GM12864 (cell line): ENCODE results near the gene ARID1B.
A peak's percentile ranks its signal among the peaks of the same experiment; 100 is the strongest.

Experiments
- DNase-seq: peaks from one replicate; pipeline ENCODE4 v3.0.0-alpha.2; 2011; ENCODE audit warnings: low read depth
- H3K4me3 ChIP-seq: 2 replicates; pipeline ENCODE4 v1.5.1; 2011; ENCODE audit warnings: mild to moderate bottlenecking, low read depth, low read length, control low read depth
- TF ChIP-seq, protein P1 (sequence below): IDR thresholded peaks from 2 replicates; pipeline ENCODE4 v1.5.1; 2011; ENCODE audit warnings: low read depth, mild to moderate bottlenecking, moderate library complexity, low read length, control low read depth, inconsistent platforms; ENCODE audit errors: missing control alignments

The ARID1B gene

DNA sequence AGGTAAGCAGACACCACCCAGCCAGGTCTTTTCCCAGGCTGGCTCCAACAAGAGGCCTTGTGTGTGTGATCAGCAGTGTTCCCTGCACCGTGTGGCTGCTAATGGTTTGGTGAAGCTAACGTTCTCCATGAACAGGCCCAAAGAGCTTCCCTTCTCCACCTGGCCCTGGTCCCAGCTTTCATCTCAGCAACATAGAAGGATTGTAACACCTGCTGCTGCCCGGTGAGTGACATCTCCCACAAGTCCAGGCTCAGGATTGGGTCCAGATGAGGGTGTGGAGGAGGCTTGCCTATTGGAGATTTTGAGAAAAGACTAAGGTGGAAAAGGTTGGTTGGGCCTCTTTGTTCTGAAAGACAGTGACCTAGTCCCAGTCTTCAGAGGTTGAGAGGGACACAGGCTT, 456.5 kb downstream of the ARID1B start:
- no peak for DNase-seq
- no peak overlapping the region for H3K4me3 ChIP-seq
- TF ChIP-seq, protein P1, sequence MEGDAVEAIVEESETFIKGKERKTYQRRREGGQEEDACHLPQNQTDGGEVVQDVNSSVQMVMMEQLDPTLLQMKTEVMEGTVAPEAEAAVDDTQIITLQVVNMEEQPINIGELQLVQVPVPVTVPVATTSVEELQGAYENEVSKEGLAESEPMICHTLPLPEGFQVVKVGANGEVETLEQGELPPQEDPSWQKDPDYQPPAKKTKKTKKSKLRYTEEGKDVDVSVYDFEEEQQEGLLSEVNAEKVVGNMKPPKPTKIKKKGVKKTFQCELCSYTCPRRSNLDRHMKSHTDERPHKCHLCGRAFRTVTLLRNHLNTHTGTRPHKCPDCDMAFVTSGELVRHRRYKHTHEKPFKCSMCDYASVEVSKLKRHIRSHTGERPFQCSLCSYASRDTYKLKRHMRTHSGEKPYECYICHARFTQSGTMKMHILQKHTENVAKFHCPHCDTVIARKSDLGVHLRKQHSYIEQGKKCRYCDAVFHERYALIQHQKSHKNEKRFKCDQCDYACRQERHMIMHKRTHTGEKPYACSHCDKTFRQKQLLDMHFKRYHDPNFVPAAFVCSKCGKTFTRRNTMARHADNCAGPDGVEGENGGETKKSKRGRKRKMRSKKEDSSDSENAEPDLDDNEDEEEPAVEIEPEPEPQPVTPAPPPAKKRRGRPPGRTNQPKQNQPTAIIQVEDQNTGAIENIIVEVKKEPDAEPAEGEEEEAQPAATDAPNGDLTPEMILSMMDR, result no peak

DNA sequence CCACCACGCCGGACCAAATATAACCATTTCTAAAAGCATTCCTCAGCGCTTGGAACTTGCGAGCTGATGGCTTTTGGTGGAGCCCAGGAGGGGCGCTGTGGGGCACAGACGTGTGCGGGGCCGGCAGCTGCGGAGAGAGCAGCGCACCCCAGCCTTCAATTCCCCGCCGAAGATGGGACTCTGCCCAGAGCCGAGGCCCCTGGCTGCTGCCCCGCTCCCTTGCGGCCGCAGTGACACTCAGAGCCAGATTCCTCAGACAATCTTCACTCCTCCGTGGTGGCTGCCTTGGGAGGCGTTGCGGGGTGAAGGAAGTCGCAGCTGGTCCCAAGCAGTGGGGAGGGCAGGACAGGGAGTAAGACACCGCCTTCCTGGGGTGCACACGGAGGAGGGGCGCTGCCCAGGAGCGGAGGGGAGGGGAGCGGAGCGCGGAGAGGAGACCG, 458.4 kb downstream of the ARID1B start:
- H3K4me3 ChIP-seq, result no peak overlapping the region
- TF ChIP-seq, protein P1, result peak; percentile 40
- no peak for DNase-seq

DNA sequence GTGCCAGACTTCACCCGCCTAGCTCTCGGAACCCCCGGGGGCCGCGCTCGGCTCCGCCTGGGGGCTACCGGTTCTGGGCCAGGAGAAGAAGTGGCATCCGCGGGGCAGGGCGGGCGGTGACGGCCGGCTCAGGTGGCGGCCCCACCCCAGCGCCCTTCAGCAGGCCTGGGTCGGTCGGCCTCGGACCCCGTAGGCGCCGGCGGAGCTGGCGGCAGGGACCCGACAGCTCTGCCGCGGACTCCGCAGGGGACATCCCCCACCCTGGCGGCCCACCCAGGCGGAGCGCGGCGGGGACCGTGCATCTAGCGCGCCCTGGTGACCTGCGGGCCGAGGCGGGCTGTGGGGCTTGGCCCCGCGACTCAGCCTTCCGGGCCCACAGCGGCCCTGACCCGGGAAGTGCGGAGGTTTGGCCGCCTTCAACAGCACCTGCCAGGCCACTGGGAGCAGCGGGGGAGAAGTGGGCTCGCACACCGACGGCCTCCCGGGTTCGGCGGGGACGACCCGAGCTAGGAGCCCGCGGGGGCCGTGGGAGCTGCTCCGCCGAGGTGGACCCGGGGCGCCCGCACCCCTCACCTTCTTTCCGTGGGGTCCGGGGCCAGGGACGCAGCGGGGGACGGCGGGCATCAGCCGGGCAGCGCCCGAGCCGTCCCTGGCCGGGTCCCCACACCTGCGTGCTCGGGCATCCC, 459.0 kb downstream of the ARID1B start:
- H3K4me3 ChIP-seq, result no peak overlapping the region
- TF ChIP-seq, protein P1, result no peak
- DNase-seq, result no peak

DNA sequence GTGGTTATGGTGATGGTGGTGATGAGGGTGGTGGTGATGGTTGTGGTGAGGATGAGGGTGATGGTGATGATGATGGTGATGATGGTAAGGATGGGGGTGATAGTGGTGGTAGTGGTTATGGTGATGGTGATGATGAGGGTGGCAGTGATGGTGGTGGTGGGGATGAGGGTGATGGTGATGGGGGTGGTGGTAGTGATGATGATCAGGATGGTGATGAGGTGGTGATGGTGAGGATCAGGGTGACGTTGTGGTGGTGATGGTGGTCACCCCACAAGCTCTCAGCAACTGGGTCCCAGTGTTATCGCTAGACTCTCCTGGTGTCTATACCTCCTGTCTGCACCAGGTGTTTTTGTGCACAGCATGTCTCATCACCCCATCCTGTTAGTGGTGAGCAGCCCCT, 461.2 kb downstream of the ARID1B start:
- DNase-seq, result no peak
- H3K4me3 ChIP-seq, result no peak overlapping the region
- TF ChIP-seq, protein P1, result no peak

DNA sequence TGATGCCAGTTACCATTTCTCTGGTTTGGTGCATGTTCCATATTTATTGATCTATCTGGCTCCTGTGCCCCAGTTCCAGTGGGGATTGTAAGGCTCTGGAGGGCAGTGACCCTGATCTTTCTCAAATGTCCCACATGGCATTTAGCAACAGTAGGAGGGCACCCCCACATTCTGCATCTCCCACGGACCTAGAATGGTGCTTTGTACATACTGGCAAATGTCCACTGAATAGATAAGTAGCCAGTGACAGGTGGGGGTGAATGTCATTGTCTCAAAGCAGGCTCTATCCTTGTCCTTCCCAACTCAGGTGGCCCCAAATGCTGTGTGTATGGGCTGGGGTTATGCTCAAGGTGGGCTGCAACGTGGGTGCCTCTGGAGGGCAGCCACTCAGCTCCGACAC, 462.0 kb downstream of the ARID1B start:
- no peak overlapping the region for H3K4me3 ChIP-seq
- no peak for DNase-seq
- TF ChIP-seq, protein P1, result no peak

DNA sequence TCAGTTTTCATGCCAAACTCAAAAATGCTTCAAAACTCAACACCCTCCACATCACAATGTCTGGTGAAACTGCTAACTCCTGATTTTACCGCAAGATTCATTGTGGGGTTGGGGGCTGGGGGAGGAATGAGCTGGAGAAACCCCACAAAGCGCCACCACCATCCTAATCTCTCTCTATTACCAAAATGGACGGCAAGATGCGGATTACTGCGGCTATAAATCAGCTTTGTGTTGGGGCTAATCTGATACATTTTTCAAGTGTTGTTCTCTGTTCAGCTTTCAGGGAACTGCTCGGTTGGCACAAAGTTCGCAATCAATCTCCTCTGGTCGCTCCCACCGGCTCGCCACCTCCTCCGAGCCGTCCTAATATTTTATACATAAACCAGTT, 462.5 kb downstream of the ARID1B start:
- TF ChIP-seq, protein P1, result no peak
- no peak overlapping the region for H3K4me3 ChIP-seq
- DNase-seq, result no peak
